Subcutaneous abdominal adipose tissue (tissue), 5 donors: ENCODE measurements around the gene PLEKHG4B.

ENCODE experiments used
- H3K27ac ChIP-seq: one replicate; pipeline ENCODE4 v1.7.0; 2013; ENCODE audit warnings: low read depth, mild to moderate bottlenecking, inconsistent platforms, low read length, moderate library complexity
- H3K27me3 ChIP-seq, 5 donors: one replicate each; pipeline ENCODE4 v1.7.0; 2013; ENCODE audit warnings: low read length in 5 of 5, inconsistent platforms in 1 of 5; ENCODE audit not compliant: control insufficient read depth in 5 of 5, insufficient read depth in 4 of 5
- H3K36me3 ChIP-seq, 5 donors: one replicate each; pipeline ENCODE4 v1.7.0; 2013; ENCODE audit warnings: low read length in 5 of 5; ENCODE audit not compliant: control insufficient read depth in 5 of 5, insufficient read depth in 5 of 5
- H3K4me1 ChIP-seq, 5 donors: one replicate each; pipeline ENCODE4 v1.7.0; 2013; ENCODE audit warnings: low read length in 5 of 5, mild to moderate bottlenecking in 3 of 5, moderate library complexity in 1 of 5; ENCODE audit not compliant: control insufficient read depth in 5 of 5, insufficient read depth in 5 of 5
- H3K4me3 ChIP-seq, 5 donors: one replicate each; pipeline ENCODE4 v1.7.0; 2013; ENCODE audit warnings: low read length in 5 of 5, low read depth in 1 of 5
- H3K9ac ChIP-seq, 5 donors: one replicate each; pipeline ENCODE4 v1.7.0; 2013; ENCODE audit warnings: low read length in 5 of 5, mild to moderate bottlenecking in 4 of 5, moderate library complexity in 3 of 5
- H3K9me3 ChIP-seq, 5 donors: one replicate each; pipeline ENCODE4 v1.7.0; 2013; ENCODE audit warnings: low read length in 5 of 5; ENCODE audit not compliant: control insufficient read depth in 5 of 5
- donor health status: healthy.
- donor health status: healthy.
- donor health status: healthy.
- donor health status: healthy.
- donor health status: healthy.

Gene PLEKHG4B

DNA sequence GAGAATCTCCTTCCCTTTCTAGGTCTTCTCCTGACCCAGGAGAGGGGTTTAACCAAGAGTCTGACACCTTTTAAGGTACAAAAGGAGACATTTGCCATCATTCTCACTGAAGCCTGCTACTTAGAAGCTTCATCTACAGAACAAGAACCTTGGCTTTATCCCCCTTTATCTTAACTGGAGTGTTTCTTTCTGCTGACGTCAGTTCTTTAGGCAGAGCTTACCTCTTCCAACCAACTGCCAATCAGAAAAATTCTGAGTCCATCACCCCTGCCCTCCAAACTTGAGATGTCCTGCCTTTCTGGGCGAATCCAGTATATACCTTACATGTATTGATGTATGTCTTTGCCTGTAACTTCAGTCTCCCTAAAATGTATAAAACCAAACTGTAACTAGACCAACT lies 37.2 kb downstream of the PLEKHG4B start:
- Histone ChIP-seq H3K36me3 (no peaks in the 10 kb centered on the region), H3K27me3 (peaks cover 0 to 7% (median 0%) of the 10 kb centered on the region in 5 donors), H3K27ac (no peak overlapping the region), H3K4me1 (no peaks in the 10 kb centered on the region), H3K4me3 (no peak overlapping the region), H3K9me3 (peaks cover 0 to 7% (median 4%) of the 10 kb centered on the region in 5 donors), H3K9ac (no peak overlapping the region)

- H3K36me3 ChIP-seq: no peaks in the 10 kb centered on the region
- H3K9ac ChIP-seq: no peak overlapping the region
- peaks cover 0 to 6% (median 3%) of the 10 kb centered on the region in 5 donors for H3K9me3 ChIP-seq
- H3K27me3 ChIP-seq: peaks cover 0 to 7% (median 0%) of the 10 kb centered on the region in 5 donors
- H3K4me1 ChIP-seq: no peaks in the 10 kb centered on the region
- no peak overlapping the region for H3K27ac ChIP-seq
- no peak overlapping the region for H3K4me3 ChIP-seq
Observed at GRCh38 chr5:129820-130219, 37.9 kb downstream of the PLEKHG4B start.

- peaks cover 0 to 7% (median 0%) of the 10 kb centered on the region in 5 donors for H3K27me3 ChIP-seq
- no peaks in the 10 kb centered on the region for H3K36me3 ChIP-seq
- H3K4me3 ChIP-seq: no peak overlapping the region
- H3K9ac ChIP-seq: no peak overlapping the region
- no peaks in the 10 kb centered on the region for H3K4me1 ChIP-seq
- H3K9me3 ChIP-seq: peaks cover 0 to 5% (median 2%) of the 10 kb centered on the region in 5 donors
- H3K27ac ChIP-seq: no peak overlapping the region
Observed at GRCh38 chr5:130601-131131, 38.7 kb downstream of the PLEKHG4B start.

- Histone ChIP-seq H3K9me3 (no peaks in the 10 kb centered on the region), H3K27me3 (peaks cover 0 to 5% (median 0%) of the 10 kb centered on the region in 5 donors), H3K9ac (no peak overlapping the region), H3K36me3 (no peaks in the 10 kb centered on the region), H3K4me1 (no peaks in the 10 kb centered on the region), H3K4me3 (no peak overlapping the region), H3K27ac (no peak overlapping the region)
Observed at GRCh38 chr5:136901-137300, 44.9 kb downstream of the PLEKHG4B start.

- H3K36me3 ChIP-seq: no peaks in the 10 kb centered on the region
Observed at GRCh38 chr5:137741-138140, 45.8 kb downstream of the PLEKHG4B start.

DNA sequence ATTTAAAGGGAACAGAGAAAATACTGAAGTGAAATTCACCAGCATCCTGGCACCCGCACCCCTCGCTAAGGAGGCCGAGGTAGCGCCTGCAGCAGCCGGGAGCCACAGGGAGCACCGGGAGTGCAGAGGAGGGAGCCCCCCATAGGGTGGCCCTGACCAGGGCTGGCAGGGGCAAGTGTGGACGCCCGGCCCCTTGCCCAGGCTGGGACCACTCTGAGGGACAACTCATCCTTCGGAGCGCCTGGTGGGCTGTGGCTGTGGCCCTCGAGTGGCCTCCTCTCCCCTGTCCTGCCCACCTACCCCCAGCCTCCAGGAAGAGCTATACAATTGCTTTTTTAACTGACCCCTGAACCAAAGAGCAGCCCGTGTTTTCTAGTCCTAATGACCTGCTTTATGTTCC lies 47.0 kb downstream of the PLEKHG4B start:
- no peak overlapping the region for H3K27ac ChIP-seq

More at GRCh38 chr5:137741-138140, 45.8 kb downstream of the PLEKHG4B start:
- Histone ChIP-seq H3K27ac (no peak overlapping the region), H3K9me3 (no peaks in the 10 kb centered on the region), H3K27me3 (peaks cover 0 to 9% (median 4%) of the 10 kb centered on the region in 5 donors), H3K4me3 (no peak overlapping the region), H3K4me1 (no peaks in the 10 kb centered on the region), H3K9ac (no peak overlapping the region)

DNA sequence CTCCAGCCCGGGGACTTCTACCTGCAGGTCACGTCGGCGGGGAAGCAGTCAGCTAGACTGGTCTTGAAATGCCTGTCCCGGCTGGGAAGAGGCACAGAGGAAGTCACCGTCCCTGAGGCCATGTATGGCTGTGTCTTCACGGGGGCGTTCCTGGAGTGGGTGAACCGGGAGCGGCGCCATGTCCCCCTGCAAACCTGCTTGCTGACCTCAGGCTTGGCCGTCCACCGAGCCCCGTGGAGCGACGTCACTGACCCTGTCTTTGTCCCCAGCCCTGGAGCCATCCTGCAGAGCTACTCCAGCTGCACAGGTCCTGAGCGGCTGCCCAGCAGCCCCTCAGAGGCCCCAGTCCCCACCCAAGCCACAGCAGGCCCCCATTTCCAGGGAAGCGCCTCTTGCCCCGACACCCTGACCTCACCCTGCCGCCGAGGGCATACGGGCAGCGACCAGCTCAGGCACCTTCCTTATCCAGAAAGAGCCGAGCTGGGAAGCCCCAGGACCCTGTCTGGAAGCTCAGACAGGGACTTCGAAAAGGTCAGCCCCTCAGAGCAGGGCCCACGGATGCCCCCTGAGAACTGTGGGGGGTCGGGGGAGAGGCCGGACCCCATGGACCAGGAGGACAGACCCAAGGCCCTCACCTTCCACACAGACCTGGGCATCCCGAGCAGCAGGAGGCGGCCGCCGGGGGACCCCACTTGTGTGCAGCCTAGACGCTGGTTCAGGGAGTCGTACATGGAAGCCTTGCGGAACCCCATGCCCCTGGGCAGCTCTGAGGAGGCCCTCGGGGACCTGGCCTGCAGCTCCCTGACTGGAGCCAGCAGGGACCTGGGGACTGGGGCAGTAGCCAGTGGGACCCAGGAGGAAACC lies 47.8 kb downstream of the PLEKHG4B start:
- peaks cover 0 to 9% (median 4%) of the 10 kb centered on the region in 5 donors for H3K27me3 ChIP-seq
- H3K4me1 ChIP-seq: no peaks in the 10 kb centered on the region
- H3K4me3 ChIP-seq: no peak overlapping the region
- H3K36me3 ChIP-seq: no peaks in the 10 kb centered on the region
- H3K9me3 ChIP-seq: no peaks in the 10 kb centered on the region
- H3K9ac ChIP-seq: no peak overlapping the region
- H3K27ac ChIP-seq: no peak overlapping the region

More for the DNA sequence above, 47.0 kb downstream of the PLEKHG4B start:
- Histone ChIP-seq H3K36me3 (no peaks in the 10 kb centered on the region), H3K4me3 (no peak overlapping the region), H3K27me3 (peaks cover 0 to 9% (median 4%) of the 10 kb centered on the region in 5 donors), H3K9me3 (no peaks in the 10 kb centered on the region), H3K4me1 (no peaks in the 10 kb centered on the region), H3K9ac (no peak overlapping the region)

GRCh38 chr5:140443-140829 lies 48.5 kb downstream of the PLEKHG4B start:
- Histone ChIP-seq H3K36me3 (no peaks in the 10 kb centered on the region), H3K27ac (no peak overlapping the region), H3K4me1 (no peaks in the 10 kb centered on the region), H3K9me3 (no peaks in the 10 kb centered on the region), H3K9ac (no peak overlapping the region), H3K4me3 (no peak overlapping the region), H3K27me3 (peaks cover 0 to 14% (median 4%) of the 10 kb centered on the region in 5 donors)

DNA sequence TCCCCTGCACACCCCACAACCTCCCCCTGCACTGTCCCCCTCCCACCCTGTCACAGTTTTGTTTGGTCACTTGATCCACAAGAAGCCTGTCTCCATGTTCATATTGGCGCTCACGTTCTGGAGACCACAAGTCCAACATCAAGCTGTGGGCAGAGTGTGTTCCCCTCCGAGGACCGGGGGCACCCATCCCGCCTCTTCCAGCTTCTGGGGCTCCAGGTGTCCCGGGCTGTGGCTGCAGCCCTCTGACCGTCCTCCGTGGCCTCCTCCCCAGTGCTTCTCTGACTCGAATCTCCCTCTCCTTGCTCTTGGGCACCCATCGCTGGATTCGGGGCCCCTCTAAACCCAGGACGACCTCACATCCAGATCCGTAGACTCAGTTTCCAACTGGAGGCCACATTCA lies 49.2 kb downstream of the PLEKHG4B start:
- Histone ChIP-seq H3K27ac (no peak overlapping the region), H3K4me1 (no peaks in the 10 kb centered on the region), H3K9me3 (peaks cover 0 to 5% (median 2%) of the 10 kb centered on the region in 5 donors), H3K4me3 (no peak overlapping the region), H3K27me3 (peaks cover 0 to 15% (median 4%) of the 10 kb centered on the region in 5 donors), H3K9ac (no peak overlapping the region), H3K36me3 (no peaks in the 10 kb centered on the region)

DNA sequence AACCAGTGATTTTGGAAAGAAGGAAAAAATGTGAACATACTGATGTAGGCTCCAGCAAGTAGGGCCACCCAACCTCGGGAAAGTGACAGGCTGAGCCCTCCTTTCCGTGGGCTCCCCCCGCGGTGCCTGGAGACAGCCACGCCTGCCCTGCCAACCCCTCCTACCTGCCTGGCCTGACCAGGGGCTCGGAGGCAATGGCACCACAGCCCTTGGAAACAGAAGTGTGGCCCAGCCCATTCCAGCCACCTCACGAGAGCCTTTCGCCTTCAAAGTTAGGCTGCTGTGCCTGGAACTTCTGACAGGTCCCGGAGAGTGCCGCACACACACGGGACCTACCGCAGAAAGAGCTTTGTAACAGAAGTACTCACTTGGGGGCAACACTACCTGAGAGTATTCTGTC lies 49.8 kb downstream of the PLEKHG4B start:
- no peaks in the 10 kb centered on the region for H3K36me3 ChIP-seq
- no peak overlapping the region for H3K27ac ChIP-seq
- H3K9me3 ChIP-seq: peaks cover 0 to 10% (median 6%) of the 10 kb centered on the region in 5 donors
- no peak overlapping the region for H3K9ac ChIP-seq
- peaks cover 0 to 15% (median 4%) of the 10 kb centered on the region in 5 donors for H3K27me3 ChIP-seq
- no peaks in the 10 kb centered on the region for H3K4me1 ChIP-seq
- H3K4me3 ChIP-seq: no peak overlapping the region
